ENCODE results near the gene SYP.

SYP gene

GRCh38 chrX:49163555-49164419 is 36.2 kb downstream of the SYP start (continued):
- TF ChIP-seq PRDM10 (tag by site-specific recombination; IDR thresholded peaks at IDR 0.05), result peak; percentile 100
- TF ChIP-seq BCL11B (tag by site-specific recombination; IDR thresholded peaks at IDR 0.05; ENCODE audit: low read depth), result peak; percentile 75; the same call in 1 of the 2 replicates
- TF ChIP-seq ZNF768 (tag by site-specific recombination; IDR thresholded peaks at IDR 0.05), result no peak
- TF ChIP-seq RBAK (tag by site-specific recombination; IDR thresholded peaks at IDR 0.05), result no peak
- TF ChIP-seq KLF9 (tag by site-specific recombination; IDR thresholded peaks at IDR 0.05; ENCODE audit: low read depth), result peak; percentile 80
- TF ChIP-seq KLF8 (tag by site-specific recombination; IDR thresholded peaks at IDR 0.05), result peak; percentile 89
- no peak for TF ChIP-seq MYNN (tag by site-specific recombination; IDR thresholded peaks at IDR 0.05; ENCODE audit: borderline replicate concordance)
- peak; percentile 90 for TF ChIP-seq BCL11A (tag by site-specific recombination; IDR thresholded peaks at IDR 0.05; ENCODE audit: low read depth)
- no peak for TF ChIP-seq ZBTB48 (tag by site-specific recombination; IDR thresholded peaks at IDR 0.05)
- TF ChIP-seq ZFP37 (tag by site-specific recombination; IDR thresholded peaks at IDR 0.05), result no peak
- TF ChIP-seq INSM2 (tag by site-specific recombination; IDR thresholded peaks at IDR 0.05), result 0 out of 2 replicates have a peak, but pooled peaks have one; percentile 20
- TF ChIP-seq ZNF529 (tag by site-specific recombination; IDR thresholded peaks at IDR 0.05; ENCODE audit: insufficient replicate concordance), result no peak
- peak; percentile 19; the same call in 1 of the 2 replicates for TF ChIP-seq ZBTB20 (tag by site-specific recombination; IDR thresholded peaks at IDR 0.05)
- TF ChIP-seq ZFP69B (tag by site-specific recombination; IDR thresholded peaks at IDR 0.05), result peak; percentile 40; the same call in 1 of the 2 replicates
- peak; percentile 43; the same call in 1 of the 2 replicates for TF ChIP-seq PBX3 (CRISPR knock-in tag; IDR thresholded peaks at IDR 0.05)
- no peak for TF ChIP-seq ZNF747 (tag by site-specific recombination; IDR thresholded peaks at IDR 0.05)
- TF ChIP-seq SP3 (tag by site-specific recombination; IDR thresholded peaks at IDR 0.05), result peak; percentile 97
- 0 out of 2 replicates have a peak, but pooled peaks have one; percentile 24 for TF ChIP-seq KLF16 (tag by site-specific recombination; IDR thresholded peaks at IDR 0.05)
- peak; percentile 57 for TF ChIP-seq ZNF394 (tag by site-specific recombination; IDR thresholded peaks at IDR 0.05; ENCODE audit: borderline replicate concordance)
- 0 out of 2 replicates have a peak, but pooled peaks have one; percentile 52 for TF ChIP-seq ZBTB17 (tag by site-specific recombination; IDR thresholded peaks at IDR 0.05)
- peak; percentile 21; the same call in 1 of the 2 replicates for TF ChIP-seq ZNF585B (tag by site-specific recombination; IDR thresholded peaks at IDR 0.05)
- no peak; the same call in 1 of the 2 replicates for TF ChIP-seq ZBTB7A (tag by site-specific recombination; IDR thresholded peaks at IDR 0.05; ENCODE audit: low read depth)
- 0 out of 2 replicates have a peak, but pooled peaks have one; percentile 67 for TF ChIP-seq ZNF501 (tag by site-specific recombination; IDR thresholded peaks at IDR 0.05)
- peak; percentile 58 for TF ChIP-seq KLF17 (tag by site-specific recombination; IDR thresholded peaks at IDR 0.05)
- TF ChIP-seq ZNF624 (tag by site-specific recombination; IDR thresholded peaks at IDR 0.05), result no peak
- no peak for TF ChIP-seq ZNF10 (tag by site-specific recombination; IDR thresholded peaks at IDR 0.05)
- TF ChIP-seq GLIS2 (tag by site-specific recombination; IDR thresholded peaks at IDR 0.05), result peak; percentile 97
- 0 out of 2 replicates have a peak, but pooled peaks have one; percentile 21 for TF ChIP-seq ZNF76 (tag by site-specific recombination; IDR thresholded peaks at IDR 0.05; ENCODE audit: borderline replicate concordance, low read depth)
- TF ChIP-seq SP2 (tag by site-specific recombination; IDR thresholded peaks at IDR 0.05), result peak; percentile 89
- no peak for TF ChIP-seq ZBTB1 (tag by site-specific recombination; IDR thresholded peaks at IDR 0.05)
- TF ChIP-seq IKZF3 (tag by site-specific recombination; IDR thresholded peaks at IDR 0.05), result peak; percentile 91
